Activated effector memory CD4-positive, alpha-beta T cell treated with Interleukin-2 at 50 U/mL for 16 hours (primary cell): Measurements from ENCODE around the gene TAF11L13.
"Not testable (repeated sequence)": the region's sequence is repeated elsewhere in the genome, so short reads cannot be mapped to it uniquely, and the experiment has no call there.

ENCODE experiments used
- DNase-seq: peaks from one replicate; pipeline ENCODE4 v3.0.0-alpha.2; 2020

TAF11L13 gene

DNA sequence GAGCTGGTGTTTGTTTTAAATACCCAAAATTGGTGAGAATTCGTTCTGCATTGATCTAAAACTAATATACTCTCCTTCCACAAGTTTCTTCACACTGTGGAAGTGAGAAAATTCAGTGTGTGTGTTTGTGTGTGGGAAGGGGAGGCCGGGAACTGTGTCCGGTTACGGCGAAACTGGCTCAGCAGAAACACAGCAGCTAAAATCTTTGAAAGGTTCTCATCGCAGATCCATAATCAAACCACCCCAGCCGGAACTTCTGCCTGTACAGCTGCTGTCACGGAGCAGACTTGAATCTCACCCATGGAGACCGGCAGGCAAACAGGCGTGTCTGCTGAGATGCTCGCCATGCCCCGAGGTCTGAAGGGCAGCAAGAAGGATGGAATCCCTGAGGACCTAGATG lies at the start of gene TAF11L13:
Gene TAF11L13 (plus strand): TSS at position 301 of the 400 bp plus-strand sequence.
- not testable (repeated sequence) for DNase-seq

DNA sequence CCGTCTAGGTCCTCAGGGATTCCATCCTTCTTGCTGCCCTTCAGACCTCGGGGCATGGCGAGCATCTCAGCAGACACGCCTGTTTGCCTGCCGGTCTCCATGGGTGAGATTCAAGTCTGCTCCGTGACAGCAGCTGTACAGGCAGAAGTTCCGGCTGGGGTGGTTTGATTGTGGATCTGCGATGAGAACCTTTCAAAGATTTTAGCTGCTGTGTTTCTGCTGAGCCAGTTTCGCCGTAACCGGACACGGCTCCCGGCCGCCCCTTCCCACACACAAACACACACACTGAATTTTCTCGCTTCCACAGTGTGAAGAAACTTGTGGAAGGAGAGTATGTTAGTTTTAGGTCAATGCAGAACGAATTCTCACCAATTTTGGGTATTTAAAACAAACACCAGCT lies 46.2 kb upstream of the TAF11L13 start, which contains the start of gene TAF11L7:
Gene TAF11L7 (minus strand): TSS at position 101 of the 400 bp plus-strand sequence.
- DNase-seq, result not testable (repeated sequence)

DNA sequence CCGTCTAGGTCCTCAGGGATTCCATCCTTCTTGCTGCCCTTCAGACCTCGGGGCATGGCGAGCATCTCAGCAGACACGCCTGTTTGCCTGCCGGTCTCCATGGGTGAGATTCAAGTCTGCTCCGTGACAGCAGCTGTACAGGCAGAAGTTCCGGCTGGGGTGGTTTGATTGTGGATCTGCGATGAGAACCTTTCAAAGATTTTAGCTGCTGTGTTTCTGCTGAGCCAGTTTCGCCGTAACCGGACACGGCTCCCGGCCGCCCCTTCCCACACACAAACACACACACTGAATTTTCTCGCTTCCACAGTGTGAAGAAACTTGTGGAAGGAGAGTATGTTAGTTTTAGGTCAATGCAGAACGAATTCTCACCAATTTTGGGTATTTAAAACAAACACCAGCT lies 41.0 kb upstream of the TAF11L13 start, which contains the start of gene TAF11L8:
Gene TAF11L8 (minus strand): TSS at position 101 of the 400 bp plus-strand sequence.
- DNase-seq, result not testable (repeated sequence)

DNA sequence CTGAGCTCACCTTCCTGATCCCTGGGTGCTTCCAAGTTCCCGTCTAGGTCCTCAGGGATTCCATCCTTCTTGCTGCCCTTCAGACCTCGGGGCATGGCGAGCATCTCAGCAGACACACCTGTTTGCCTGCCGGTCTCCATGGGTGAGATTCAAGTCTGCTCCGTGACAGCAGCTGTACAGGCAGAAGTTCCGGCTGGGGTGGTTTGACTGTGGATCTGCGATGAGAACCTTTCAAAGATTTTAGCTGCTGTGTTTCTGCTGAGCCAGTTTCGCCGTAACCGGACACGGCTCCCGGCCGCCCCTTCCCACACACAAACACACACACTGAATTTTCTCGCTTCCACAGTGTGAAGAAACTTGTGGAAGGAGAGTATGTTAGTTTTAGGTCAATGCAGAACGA lies 37.6 kb upstream of the TAF11L13 start, which contains the start of gene TAF11L9:
Gene TAF11L9 (minus strand): TSS at position 140 of the 400 bp plus-strand sequence.
- DNase-seq, result not testable (repeated sequence)

DNA sequence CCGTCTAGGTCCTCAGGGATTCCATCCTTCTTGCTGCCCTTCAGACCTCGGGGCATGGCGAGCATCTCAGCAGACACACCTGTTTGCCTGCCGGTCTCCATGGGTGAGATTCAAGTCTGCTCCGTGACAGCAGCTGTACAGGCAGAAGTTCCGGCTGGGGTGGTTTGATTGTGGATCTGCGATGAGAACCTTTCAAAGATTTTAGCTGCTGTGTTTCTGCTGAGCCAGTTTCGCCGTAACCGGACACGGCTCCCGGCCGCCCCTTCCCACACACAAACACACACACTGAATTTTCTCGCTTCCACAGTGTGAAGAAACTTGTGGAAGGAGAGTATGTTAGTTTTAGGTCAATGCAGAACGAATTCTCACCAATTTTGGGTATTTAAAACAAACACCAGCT lies 34.2 kb upstream of the TAF11L13 start, which contains the start of gene TAF11L10:
Gene TAF11L10 (minus strand): TSS at position 101 of the 400 bp plus-strand sequence.
- not testable (repeated sequence) for DNase-seq

DNA sequence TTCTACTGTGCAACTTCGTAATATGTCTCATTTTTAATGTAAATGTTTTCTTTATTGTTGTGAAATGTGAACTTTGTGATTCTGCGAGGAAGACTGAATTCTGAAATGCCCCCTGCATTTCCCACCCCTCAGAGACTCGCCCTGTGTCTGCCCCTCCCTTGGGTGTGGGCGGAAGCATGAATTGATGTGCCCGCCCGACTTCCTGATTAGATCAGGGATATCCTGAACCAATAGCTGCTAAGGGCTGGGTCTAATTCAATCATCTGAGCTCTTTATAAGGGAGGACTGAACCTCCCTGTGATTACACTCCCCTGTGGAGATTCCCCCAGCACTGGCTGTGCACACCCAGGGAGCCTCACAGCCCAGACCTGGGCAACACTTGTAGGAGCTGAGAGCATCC lies 28.0 kb upstream of the TAF11L13 start, which contains the start of gene TAF11L11:
Gene TAF11L11 (plus strand): TSS at position 304 of the 400 bp plus-strand sequence.
- not testable (repeated sequence) for DNase-seq

DNA sequence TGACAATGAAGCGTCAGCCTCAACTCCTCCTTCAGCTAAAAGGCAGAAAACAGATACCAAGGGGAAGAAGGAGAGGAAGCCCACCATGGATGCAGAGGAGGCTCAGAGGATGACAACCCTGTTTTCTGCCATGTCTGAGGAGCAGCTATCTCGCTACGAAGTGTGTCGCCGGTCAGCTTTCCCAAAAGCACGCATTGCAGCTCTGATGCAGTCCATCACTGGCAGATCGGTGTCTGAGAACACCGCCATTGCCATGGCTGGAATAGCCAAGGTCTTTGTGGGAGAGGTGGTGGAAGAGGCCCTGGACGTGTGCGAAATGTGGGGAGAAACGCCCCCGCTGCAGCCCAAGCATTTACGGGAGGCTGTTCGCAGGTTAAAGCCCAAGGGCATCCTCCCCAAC lies 26.9 kb upstream of the TAF11L13 start:
- DNase-seq, result no peak

DNA sequence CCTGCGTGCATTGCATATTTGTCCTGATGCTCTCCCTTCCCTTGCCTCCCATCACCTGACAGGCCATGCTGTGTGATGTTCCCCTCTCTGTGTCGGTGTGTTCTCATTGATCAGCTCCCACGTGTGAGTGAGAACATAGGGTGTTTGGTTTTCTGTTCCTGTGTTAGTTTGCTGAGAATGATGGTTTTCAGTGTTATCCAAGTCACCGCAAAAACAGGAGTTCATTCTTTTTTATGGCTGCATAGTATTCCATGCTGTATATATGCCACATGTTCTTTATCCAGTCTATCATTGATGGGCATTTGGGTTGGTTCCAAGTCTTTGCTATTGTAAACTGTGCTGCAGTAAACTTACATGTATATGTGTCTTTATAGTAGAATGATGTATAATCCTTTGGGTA lies 24.4 kb upstream of the TAF11L13 start:
- DNase-seq, result not testable (repeated sequence)

DNA sequence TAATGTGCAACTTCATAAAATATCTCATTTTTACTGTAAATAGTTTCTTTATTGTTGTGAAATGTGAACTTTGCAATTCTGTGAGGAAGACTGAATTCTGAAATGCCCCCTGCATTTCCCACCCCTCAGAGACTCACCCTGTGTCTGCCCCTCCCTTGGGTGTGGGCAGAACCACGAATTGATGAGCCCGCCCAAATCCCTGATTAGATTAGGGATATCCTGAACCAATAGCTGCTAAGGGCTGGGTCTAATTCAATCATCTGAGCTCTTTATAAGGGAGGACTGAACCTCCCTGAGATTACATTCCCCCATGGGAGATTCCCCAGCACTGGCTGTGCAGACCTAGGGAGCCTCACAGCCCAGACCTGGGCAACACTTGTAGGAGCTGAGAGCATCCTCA lies 21.8 kb upstream of the TAF11L13 start, which contains the start of gene TAF11L12:
Gene TAF11L12 (plus strand): TSS at position 301 of the 400 bp plus-strand sequence.
- not testable (repeated sequence) for DNase-seq

DNA sequence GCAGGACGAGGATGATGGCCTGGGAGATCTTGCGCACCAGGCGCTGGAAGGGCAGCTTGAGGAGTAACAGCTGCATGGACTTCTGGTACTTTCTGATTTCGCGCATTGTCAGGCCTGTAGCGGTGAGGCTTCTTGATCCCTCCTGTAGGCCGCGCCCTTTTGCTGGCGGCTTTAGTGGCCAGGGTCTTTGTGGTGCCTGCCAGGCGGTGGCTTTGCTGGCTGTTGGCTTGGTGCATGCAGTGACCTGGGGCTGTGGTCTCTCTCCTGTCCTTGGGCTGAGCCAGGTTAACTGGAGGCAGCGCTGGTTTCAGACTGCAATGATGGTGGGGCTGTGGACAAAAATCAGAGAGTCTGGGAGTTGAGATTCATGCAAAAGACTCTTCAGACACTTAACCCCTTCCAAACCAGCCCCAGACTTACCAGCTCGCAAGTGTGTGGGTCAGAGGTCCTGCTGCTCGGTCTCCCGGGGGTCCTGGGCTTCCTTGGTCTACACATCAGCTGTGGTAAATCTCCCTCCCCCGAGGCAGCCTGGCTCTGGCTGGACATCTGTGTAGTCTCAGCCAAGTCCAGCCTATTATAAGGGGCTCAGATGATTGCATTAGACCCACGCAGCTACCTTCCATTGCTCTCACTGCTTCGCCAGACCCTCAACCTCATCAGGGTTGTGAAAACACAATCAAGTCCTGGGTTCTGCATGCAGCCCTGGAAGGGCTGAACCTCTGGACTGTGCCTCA lies 16.8 kb upstream of the TAF11L13 start:
- DNase-seq, result no peak

DNA sequence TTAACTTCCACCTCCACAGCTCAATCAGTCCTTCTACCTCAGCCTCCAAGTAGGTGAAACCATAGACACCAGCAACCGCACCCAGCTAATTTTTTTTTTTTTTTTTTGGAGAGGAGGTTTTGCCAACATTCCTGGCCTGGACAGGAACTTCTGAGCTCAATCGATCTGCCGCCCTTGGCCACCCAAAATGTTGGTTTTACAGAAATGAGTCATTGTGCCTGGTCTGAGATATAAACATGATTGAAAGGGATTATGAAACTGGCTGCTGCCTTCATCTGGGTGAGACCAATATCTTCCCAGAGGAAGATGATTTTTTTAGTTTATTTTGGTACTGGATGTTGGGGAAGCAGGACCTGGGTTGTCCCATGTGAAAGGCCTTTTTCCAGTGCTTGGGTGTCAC lies 12.5 kb upstream of the TAF11L13 start:
- no peak for DNase-seq

DNA sequence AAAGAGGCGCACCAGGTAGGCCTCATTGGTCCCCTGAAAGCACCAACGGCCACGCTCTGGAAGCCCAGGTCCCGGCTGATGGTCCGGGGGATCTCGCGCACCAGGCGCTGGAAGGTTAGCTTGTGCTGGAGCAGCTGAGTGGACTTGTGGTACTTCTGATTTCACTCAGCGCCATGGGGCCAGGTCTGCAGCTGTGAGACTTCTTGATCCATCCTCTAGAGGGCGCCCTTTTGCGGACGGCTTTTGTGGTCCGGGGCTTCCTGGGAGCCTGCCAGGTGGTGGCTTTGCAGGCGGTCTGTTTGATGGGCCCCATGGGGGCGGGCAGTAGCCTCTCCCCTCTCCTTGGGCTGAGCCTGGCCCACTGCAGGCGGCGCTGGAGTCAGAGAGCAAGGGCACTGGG lies 11.3 kb upstream of the TAF11L13 start:
- DNase-seq, result no peak

DNA sequence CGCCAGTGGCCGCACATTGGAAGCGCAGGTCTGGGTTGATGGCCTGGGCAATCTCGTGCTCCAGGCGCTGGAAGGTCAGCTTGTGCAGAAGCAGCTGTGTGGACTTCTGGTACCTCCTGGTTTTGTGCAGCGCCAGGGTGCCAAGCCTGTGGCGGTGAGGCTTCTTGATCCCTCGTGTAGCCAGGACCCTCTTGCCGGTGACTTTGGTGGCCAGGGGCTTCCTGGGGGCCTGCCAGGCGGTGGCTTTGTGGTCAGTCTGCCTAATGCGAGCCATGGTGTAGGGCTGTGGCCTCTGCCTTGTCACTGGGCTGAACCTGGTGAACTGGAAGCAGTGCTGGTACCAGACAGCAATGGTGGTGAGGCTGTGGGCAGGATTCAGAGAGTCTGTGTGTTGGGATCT lies 6.2 kb upstream of the TAF11L13 start:
- no peak for DNase-seq

DNA sequence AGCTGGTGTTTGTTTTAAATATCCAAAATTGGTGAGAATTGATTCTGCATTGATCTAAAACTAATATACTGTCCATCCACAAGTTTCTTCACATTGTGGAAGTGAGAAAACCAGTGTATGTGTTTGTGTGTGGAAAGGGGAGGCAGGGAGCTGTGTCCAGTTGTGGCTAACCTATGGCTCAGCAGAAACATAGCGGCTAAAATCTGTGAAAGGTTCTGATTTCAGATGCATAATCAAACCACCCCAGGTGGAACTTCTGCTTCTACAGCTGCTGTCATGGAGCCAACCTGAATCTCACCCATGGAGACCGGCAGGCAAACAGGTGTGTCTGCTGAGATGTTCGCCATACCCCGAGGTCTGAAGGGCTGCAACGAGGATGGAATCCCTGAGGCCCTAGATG lies 2.3 kb downstream of the TAF11L13 start, which contains the start of gene TAF11L14:
Gene TAF11L14 (plus strand): TSS at position 301 of the 400 bp plus-strand sequence.
- no peak for DNase-seq

DNA sequence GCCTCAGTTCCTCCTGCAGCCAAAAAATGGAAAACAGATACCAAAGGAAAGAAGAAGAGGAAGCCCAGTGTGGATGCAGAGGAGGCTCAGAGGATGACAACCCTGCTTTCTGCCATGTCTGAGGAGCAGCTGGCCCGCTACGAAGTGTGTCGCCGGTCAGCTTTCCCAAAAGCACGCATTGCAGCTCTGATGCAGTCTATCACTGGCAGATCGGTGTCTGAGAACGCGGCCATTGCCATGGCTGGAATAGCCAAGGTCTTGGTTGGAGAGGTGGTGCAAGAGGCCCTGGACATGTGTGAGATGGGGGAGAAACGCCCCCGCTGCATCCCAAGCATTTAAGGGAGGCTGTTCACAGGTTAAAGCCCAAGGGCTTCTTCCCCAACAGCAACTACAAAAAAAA lies 17.3 kb downstream of the TAF11L13 start:
- not testable (repeated sequence) for DNase-seq

DNA sequence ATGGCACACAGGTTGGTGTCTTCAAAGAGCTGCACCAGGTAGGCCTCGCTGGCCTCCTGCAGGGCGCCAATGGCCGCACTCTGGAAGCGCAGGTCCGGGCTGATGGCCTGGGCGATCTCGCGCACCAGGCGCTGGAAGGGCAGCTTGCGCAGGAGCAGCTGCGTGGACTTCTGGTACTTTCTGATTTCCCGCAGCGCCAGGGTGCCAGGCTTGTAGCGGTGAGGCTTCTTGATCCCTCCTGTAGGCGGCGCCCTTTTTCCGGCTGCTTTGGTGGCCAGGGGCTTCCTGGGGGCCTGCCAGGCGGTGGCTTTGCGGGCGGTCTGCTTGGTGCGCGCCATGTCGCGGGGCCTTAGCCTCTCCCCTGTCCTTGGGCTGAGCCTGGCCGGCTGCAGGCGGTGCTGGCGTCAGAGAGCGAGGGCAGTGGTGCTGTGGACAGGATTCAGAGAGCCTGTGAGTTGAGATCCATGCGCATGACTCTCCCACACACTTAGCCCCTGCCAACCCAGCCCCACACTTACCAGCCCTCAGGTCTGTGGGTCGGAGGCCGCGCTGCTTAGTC lies 23.4 kb downstream of the TAF11L13 start:
- not testable (repeated sequence) for DNase-seq

DNA sequence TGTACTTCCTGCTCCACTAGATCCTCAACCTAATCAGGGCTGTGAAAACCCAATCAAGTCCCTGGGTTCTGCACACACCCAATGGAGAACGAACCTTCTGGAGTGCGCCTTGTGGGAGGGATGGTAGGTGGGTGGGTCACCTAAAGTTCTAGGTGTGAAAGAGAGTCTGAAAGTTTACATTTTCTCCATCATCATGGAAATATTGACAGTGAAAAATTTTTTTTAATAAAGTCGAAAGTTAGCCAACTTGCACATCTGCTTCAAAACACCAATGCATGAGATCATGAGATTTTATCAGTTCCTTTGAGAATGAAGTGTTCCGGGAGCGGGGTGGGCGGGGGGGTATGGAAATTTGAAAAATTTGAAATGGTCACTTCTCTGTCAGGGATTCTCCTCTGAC lies 24.0 kb downstream of the TAF11L13 start:
- DNase-seq, result no peak

DNA sequence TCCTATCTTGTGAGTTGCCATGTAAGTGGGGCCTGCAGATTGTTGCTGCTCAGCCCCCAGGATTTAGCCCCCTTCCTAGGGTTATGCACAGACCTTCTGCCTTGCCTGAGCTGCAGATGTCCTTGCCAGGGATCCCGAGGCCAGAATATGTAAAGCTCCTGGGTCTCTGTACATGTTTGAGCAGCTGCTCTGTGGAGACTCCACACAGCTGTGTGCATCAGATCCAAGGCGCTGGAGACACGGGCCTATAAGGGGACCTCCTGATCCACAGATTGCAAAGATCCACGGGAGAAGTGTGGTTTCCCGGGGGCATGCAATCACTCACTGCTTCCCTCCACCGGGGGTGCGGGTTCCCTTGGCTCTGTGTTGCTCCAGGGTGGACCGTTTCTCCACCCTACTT lies 31.3 kb downstream of the TAF11L13 start:
- no peak for DNase-seq

DNA sequence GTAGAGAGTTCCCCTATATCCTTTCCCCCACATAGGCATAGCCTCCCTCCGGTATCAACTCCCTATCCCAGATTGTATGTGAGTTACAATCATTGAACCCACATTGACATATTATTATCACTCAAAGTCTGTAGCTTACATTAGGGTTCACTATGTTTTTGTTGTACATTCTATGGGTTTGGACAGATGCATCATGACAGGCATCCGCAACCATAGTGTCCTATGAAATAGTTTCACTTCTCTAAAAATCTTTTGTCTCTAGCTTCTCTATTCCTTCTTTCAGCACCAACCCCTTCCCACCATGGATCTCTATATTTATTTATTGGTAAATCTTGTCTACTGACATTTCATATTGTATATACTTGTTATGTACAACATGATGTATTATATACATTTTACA lies 33.9 kb downstream of the TAF11L13 start:
- DNase-seq, result no peak

DNA sequence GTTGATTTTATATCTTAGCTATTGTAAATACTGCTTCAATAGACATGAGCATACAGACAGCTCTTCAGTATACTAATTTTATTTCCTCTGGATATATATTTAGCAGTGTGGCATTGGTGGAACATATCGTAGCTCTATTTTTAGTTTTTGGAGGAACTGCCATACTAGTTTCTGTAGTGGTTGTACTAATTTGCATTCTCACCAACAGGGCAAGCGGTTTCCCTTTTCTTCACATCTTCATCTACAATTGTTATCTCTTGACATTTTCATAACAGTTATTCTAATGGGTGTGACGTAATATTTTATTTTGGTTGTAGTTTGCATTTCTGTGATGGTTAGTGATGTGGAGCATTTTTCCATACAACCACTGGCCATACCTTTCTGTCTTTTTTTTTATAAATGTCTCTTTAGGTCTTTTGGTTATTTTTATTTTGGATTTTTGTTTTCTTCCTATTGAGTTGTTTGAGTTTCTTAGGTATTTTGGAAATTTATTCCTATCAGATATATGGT lies 34.9 kb downstream of the TAF11L13 start:
- no peak for DNase-seq

DNA sequence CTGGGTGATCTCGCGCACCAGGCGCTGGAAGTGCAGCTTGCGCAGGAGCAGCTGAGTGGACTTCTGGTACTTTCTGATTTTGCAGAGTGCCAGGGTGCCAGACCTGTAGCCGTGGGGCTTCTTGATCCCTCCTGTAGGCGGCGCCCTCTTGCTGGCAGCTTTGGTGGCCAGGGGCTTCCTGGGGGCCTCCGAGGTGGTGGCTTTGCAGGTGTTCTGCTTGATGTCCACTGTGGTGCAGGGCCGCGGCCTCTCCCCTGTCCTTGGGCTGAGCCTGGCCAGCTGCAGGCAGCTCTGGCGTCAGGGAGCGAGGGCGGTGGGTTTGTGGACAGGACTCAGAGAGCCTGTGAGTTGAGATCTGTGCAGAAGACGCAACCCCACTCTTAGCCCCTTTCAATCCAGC lies 38.5 kb downstream of the TAF11L13 start:
- no peak for DNase-seq

DNA sequence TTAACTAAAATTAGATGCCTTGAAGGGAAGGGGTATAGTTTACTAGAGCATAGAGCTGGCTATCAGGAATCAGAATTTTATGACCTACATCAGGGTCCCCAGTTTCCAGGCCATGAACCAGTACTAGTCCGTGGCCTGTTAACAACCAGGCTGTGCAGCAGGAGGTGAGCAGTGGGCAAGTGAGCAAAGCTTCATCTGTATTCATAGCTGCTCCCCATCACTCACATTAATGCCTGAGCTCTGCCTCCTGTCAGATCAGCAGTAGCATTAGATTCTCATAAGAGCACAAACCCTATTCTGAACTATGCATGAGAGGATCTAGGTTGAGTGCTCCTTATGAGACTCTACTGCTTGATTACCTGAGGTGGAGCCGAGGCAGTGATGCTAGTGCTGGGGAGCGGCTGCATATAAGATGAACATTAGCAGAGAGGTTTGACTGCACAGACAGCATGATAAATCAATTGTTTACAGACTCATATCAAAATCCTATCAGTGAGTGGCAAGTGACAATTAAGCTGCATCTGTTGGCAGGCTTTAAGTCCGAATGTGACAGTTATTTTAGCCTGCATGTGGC lies 47.0 kb downstream of the TAF11L13 start:
- DNase-seq, result no peak

DNA sequence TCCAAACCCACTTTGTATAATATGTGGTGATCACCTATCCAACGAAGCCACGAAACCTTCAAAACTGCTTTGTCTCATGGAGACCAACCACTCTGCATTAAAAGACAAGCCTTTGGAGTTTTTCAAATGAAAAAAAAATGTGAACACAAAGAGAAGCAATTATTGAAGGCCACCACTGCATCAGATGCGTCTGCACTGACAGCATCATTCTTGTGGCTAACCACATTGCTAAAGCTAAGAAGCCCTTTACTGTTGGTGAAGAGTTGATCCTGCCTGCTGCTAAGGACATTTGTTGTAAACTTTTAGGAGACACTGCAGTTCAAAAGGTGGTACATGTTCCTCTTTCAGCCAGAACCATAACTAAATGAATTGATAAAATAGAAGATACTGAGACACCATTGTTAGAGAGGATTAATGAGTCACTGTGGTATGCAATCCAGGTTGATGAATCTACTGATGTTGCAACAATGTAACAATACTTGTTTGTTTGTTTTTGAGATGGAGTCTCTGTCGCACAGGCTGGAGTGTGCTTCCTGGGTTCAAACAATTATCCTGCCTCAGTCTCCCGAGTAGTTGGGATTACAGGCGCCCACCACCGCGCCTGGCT lies 47.8 kb downstream of the TAF11L13 start:
- no peak for DNase-seq
